Endothelial cell of umbilical vein (primary cell): ENCODE results near the gene ARHGEF40. TPM values are rescaled to one million over a fixed set of nuclear protein-coding genes. Genes with fewer than 3 reads are reported as not detected.

ENCODE experiments used
- BruUV-seq: library from RNA; stranded (reverse); fragments of 400-500 nt; replicated peaks from 2 replicates; lab custom pipeline; 2021; lab: Mats Ljungman, UMichigan
- CTCF ChIA-PET: fragments of 300-600, 350-600 bp; sonication (Branson Sonifier 250); formaldehyde crosslinking; loops from one replicate; lab custom pipeline; 2021; ENCODE audit warnings: antibody characterized with exemption, inconsistent platforms; lab: Charles Lee
- POLR2A ChIA-PET: fragments of 300-600, 350-600 bp; sonication (Branson Sonifier 250); formaldehyde crosslinking; loops from one replicate; lab custom pipeline; 2021; ENCODE audit warnings: antibody characterized with exemption, inconsistent platforms; lab: Charles Lee
- DNase-seq: peaks from one replicate; pipeline ENCODE4 v3.0.0-alpha.2; 2011; ENCODE audit warnings: low read depth, low spot score
- FAIRE-seq: peaks from 2 replicates; lab custom pipeline; 2011; peaks lifted over from hg19 to GRCh38; lab: Jason Lieb, UNC
- H2AFZ ChIP-seq: 2 replicates; pipeline ENCODE4 v1.6.0; 2012; ENCODE audit warnings: low read depth, low read length, control low read depth, inconsistent platforms
- H3K27ac ChIP-seq: 2 replicates; pipeline ENCODE4 v1.5.1; 2011; ENCODE audit warnings: low read depth, mild to moderate bottlenecking, control low read depth, low read length, moderate library complexity; ENCODE audit not compliant: insufficient read depth
- H3K27me3 ChIP-seq, 2 experiments: 2 replicates each; pipeline versions ENCODE4 v1.6.0 to v1.6.1; 2011; ENCODE audit warnings: low read length in 2 of 2, mixed read lengths in 1 of 2; ENCODE audit not compliant: control insufficient read depth in 2 of 2, insufficient read depth in 2 of 2
- H3K36me3 ChIP-seq, 2 experiments: 2 replicates in 1 of 2; 3 replicates in 1 of 2; pipeline ENCODE4 v1.5.1; 2011; ENCODE audit warnings: low read length in 2 of 2, mild to moderate bottlenecking in 1 of 2, moderate library complexity in 1 of 2; ENCODE audit not compliant: control insufficient read depth in 2 of 2, insufficient read depth in 2 of 2; ENCODE audit errors: extremely low read depth in 1 of 2
- H3K4me1 ChIP-seq: 3 replicates; pipeline ENCODE4 v1.5.1; 2011; ENCODE audit warnings: mild to moderate bottlenecking, low read length; ENCODE audit not compliant: control insufficient read depth, insufficient read depth; ENCODE audit errors: extremely low read depth
- H3K4me2 ChIP-seq: 2 replicates; pipeline ENCODE4 v1.6.1; 2011; ENCODE audit warnings: low read length, control low read depth, mixed read lengths; ENCODE audit not compliant: insufficient read depth
- H3K4me3 ChIP-seq, 3 experiments: fragments of 200-600 bp in 1 of 3; sonication (generic), shearing (Covaris generic) in 1 of 3; replicated peaks in 1 of 3; 2 replicates each; pipeline ENCODE4 v1.5.1; 2011 to 2016; ENCODE audit warnings: control low read depth in 3 of 3, low read length in 3 of 3, mild to moderate bottlenecking in 2 of 3, inconsistent platforms in 1 of 3, low read depth in 1 of 3, moderate library complexity in 1 of 3; ENCODE audit not compliant: insufficient read depth in 1 of 3
- H3K79me2 ChIP-seq: 2 replicates; pipeline ENCODE4 v1.6.0; 2012; ENCODE audit warnings: low read length, inconsistent platforms; ENCODE audit not compliant: control insufficient read depth, insufficient read depth
- H3K9ac ChIP-seq: replicated peaks from 2 replicates; pipeline ENCODE3; 2011; ENCODE audit warnings: low read length, control low read depth; ENCODE audit not compliant: insufficient read depth; ENCODE audit errors: extremely low read depth
- H3K9me1 ChIP-seq: replicated peaks from 3 replicates; pipeline ENCODE4 v1.6.0; 2011; ENCODE audit warnings: mild to moderate bottlenecking, low read length; ENCODE audit not compliant: control insufficient read depth, insufficient read depth; ENCODE audit errors: extremely low read depth
- H3K9me3 ChIP-seq: replicated peaks from 2 replicates; pipeline ENCODE4 v1.5.1; 2012; ENCODE audit warnings: low read length, inconsistent platforms; ENCODE audit not compliant: control insufficient read depth, insufficient read depth
- H4K20me1 ChIP-seq: replicated peaks from 2 replicates; pipeline ENCODE3; 2011; ENCODE audit warnings: mild to moderate bottlenecking, low read length; ENCODE audit not compliant: control insufficient read depth, insufficient read depth; ENCODE audit errors: extremely low read depth
- GATA2 ChIP-seq: IDR thresholded peaks from 2 replicates; pipeline ENCODE4 v1.7.0; 2011; ENCODE audit warnings: low read depth, mild to moderate bottlenecking, moderate library complexity, mixed read lengths, low read length; ENCODE audit not compliant: insufficient read length, insufficient read depth
- JUN ChIP-seq: IDR thresholded peaks from 2 replicates; pipeline ENCODE4 v1.6.1; 2011; ENCODE audit warnings: borderline replicate concordance, low read depth; ENCODE audit not compliant: insufficient read length, insufficient read depth
- MYC ChIP-seq: IDR thresholded peaks from one replicate; pipeline ENCODE4 v1.6.1; 2011; ENCODE audit warnings: mild to moderate bottlenecking, low read depth, low read length
- dilution Hi-C: fragments of 300-500 bp; cut with MboI; formaldehyde crosslinking; loops from one replicate; pipeline ENCODE4 v1.15.0; 2019; ENCODE audit warnings: low sequenced_read_pairs; ENCODE audit not compliant: extremely low pct_ligation_motif_present
- intact Hi-C: fragments of 100-400 bp; cut with micrococcal nuclease; formaldehyde crosslinking; loops from one replicate; pipeline ENCODE4 v1.10.0; 2022
- polyA plus RNA-seq, 4 experiments: library from polyadenylated mRNA; depleted of rRNA in 3 of 4; stranded (reverse) in 3 of 4; unstranded in 1 of 4; fragments of >200 nt; gene quantifications; 2 replicates each; pipeline versions ENCODE4 v1.2.1 to v1.2.3, GENCODE V29; 2011 to 2012; ENCODE audit warnings: missing spikeins in 1 of 4
- total RNA-seq: library from RNA; stranded (reverse); gene quantifications from 2 replicates; pipeline ENCODE4 v1.2.3, GENCODE V29; 2021
- TF ChIP-seq, protein P1 (sequence below), 2 donors: IDR thresholded peaks; 1 replicate in 1 of 2; 2 replicates in 1 of 2; pipeline ENCODE4 v1.5.1; 2011; ENCODE audit warnings: low read length in 2 of 2, mild to moderate bottlenecking in 2 of 2, moderate library complexity in 2 of 2, control low read depth in 1 of 2, inconsistent platforms in 1 of 2, low read depth in 1 of 2; ENCODE audit not compliant: insufficient read depth in 1 of 2; ENCODE audit errors: extremely low read depth in 1 of 2

Gene ARHGEF40
- total and polyA plus RNA-seq, 2 donors (not counting 3 experiments of a cell fraction or from before 2014, with no cell fraction given), result 2.6 to 19.9 TPM

DNA sequence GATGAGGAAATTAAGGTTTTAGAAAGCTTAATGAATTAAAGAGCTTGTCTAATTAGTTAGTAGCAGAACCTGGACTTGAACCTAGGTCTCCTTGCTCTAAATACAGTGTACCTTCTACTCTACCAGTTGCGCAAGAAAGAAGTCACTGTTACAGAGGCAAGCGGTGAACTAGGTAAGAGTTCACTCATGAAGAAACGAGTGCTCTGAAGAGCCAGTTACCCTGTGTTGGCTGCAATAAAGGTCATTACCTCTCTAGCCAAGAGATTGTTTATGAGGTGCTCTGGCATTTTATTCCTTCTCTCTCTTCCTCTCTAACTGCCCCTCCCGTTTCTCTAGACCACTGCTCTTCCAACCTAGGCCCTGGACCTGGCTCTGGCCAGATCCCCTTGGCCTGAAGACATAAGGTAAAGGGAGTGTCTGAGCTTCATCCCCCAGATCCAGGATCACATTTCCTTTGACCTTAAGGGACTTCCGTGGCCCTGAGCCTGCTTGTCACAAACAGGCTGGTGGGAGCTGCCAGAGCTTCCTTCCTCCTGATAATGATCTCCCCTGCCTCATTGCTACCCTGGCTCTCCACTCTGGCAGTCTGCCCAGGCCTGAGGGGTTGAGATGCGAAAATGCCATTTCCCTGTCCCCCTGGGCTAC is 26.0 kb upstream of the ARHGEF40 start:
- H4K20me1 ChIP-seq, result no peaks in the 10 kb centered on the region
- TF ChIP-seq GATA2, result peak; percentile 53
- TF ChIP-seq JUN, result no peak
- intact Hi-C loops (no loop called here), dilution Hi-C loops (no loop called here)
- no peaks in the 10 kb centered on the region for H3K79me2 ChIP-seq
- H3K36me3 ChIP-seq, result no peaks in the 10 kb centered on the region
- no peak overlapping the region for H3K9ac ChIP-seq
- DNase-seq (peak; percentile 9), FAIRE-seq (no peak)
- H3K9me1 ChIP-seq, result no peaks in the 10 kb centered on the region
- peaks cover under 1% of the 10 kb centered on the region for H3K4me1 ChIP-seq
- no peak overlapping the region for H3K4me2 ChIP-seq
- H3K4me3 ChIP-seq, result no peak overlapping the region
- H3K27ac ChIP-seq, result no peak overlapping the region
- POLR2A ChIA-PET, result no interaction called here
- H2AFZ ChIP-seq, result no peak overlapping the region
- H3K27me3 ChIP-seq, result peaks cover 12 to 15% of the 10 kb centered on the region in 2 experiments
- CTCF ChIA-PET, result interaction anchor here (0.8 to 7.0 kb wide), 5 partner anchors 11 to 207 kb away, joined by 3 to 214 read pairs (median 4); no protein-coding TSS in a partner anchor
- no peaks in the 10 kb centered on the region for H3K9me3 ChIP-seq
- no TSS peak for BruUV-seq

DNA sequence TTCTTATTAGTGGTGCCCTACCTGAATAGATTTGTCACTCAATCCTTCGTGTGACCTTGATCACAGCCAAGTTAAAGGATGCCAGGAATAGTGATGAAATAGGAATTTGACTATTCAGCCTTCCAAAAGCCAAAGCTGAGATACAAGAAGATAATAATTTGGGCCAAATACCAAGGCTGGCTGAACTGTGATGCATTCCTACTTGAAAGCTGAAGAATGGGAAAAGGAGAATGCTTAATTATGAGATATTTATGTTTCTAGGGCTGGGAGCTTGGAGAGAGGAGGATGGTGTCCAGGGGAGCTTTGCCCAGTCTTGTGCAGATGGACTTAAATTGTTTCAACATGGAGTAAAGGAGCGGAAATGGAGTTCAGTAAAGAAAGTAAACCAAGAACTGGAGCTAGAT is 22.7 kb upstream of the ARHGEF40 start:
- Histone ChIP-seq H4K20me1 (no peaks in the 10 kb centered on the region), H3K4me2 (no peak overlapping the region), H3K27ac (no peak overlapping the region), H3K36me3 (no peaks in the 10 kb centered on the region), H3K79me2 (no peaks in the 10 kb centered on the region), H2AFZ (no peak overlapping the region), H3K9me3 (no peaks in the 10 kb centered on the region), H3K9me1 (no peaks in the 10 kb centered on the region), H3K9ac (no peak overlapping the region), H3K27me3 (peaks cover 23 to 24% of the 10 kb centered on the region in 2 experiments), H3K4me3 (no peak overlapping the region), H3K4me1 (no peaks in the 10 kb centered on the region)
- CTCF ChIA-PET, result interaction anchor here (1.2 to 3.3 kb wide), 4 partner anchors 19 to 32 kb away, joined by 3 to 19 read pairs (median 7); no protein-coding TSS in a partner anchor
- FAIRE-seq (no peak), DNase-seq (no peak)
- no TSS peak for BruUV-seq
- intact Hi-C loops, result no loop called here
- POLR2A ChIA-PET, result no interaction called here
- TF ChIP-seq, protein P1, sequence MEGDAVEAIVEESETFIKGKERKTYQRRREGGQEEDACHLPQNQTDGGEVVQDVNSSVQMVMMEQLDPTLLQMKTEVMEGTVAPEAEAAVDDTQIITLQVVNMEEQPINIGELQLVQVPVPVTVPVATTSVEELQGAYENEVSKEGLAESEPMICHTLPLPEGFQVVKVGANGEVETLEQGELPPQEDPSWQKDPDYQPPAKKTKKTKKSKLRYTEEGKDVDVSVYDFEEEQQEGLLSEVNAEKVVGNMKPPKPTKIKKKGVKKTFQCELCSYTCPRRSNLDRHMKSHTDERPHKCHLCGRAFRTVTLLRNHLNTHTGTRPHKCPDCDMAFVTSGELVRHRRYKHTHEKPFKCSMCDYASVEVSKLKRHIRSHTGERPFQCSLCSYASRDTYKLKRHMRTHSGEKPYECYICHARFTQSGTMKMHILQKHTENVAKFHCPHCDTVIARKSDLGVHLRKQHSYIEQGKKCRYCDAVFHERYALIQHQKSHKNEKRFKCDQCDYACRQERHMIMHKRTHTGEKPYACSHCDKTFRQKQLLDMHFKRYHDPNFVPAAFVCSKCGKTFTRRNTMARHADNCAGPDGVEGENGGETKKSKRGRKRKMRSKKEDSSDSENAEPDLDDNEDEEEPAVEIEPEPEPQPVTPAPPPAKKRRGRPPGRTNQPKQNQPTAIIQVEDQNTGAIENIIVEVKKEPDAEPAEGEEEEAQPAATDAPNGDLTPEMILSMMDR (IDR thresholded peaks at IDR 0.05; ENCODE audit: extremely low read depth in 1 of 2, insufficient read depth in 1 of 2, low read depth in 1 of 2, low read length in 2 of 2), result no peak
- TF ChIP-seq MYC (no peak), GATA2 (no peak)
- dilution Hi-C loops, result no loop called here
